Choroid plexus epithelial cell (primary cell): ENCODE results near the gene WDR87.
A peak's percentile ranks its signal among the peaks of the same experiment; 100 is the strongest.
"Not testable (repeated sequence)": the region's sequence is repeated elsewhere in the genome, so short reads cannot be mapped to it uniquely, and the experiment has no call there.

Source experiments
- DNase-seq: peaks from one replicate; pipeline ENCODE4 v3.0.0-alpha.2; 2010; ENCODE audit warnings: low read depth
- H3K4me3 ChIP-seq: 2 replicates; pipeline ENCODE4 v1.5.1; 2011; ENCODE audit warnings: low read depth, mild to moderate bottlenecking, control low read depth, low read length, moderate library complexity
- CTCF ChIP-seq: conservative IDR thresholded peaks from 2 replicates; pipeline ENCODE4 v1.5.1; 2011; ENCODE audit warnings: low read depth, mild to moderate bottlenecking, control low read depth, inconsistent platforms, low read length, moderate library complexity

WDR87 gene

GRCh38 chr19:37869766-37870340 is 36.5 kb downstream of the WDR87 start:
- no peak for DNase-seq
- H3K4me3 ChIP-seq, result no peak overlapping the region
- no peak for TF ChIP-seq CTCF

- no peak overlapping the region for H3K4me3 ChIP-seq
- DNase-seq, result peak; percentile 77
- TF ChIP-seq CTCF, result no peak
These were observed 38.6 kb downstream of the WDR87 start for GRCh38 chr19:37867831-37868230.

GRCh38 chr19:37865930-37866329 is 40.5 kb downstream of the WDR87 start:
- not testable (repeated sequence) for DNase-seq, H3K4me3 ChIP-seq

GRCh38 chr19:37864501-37864900 is 41.9 kb downstream of the WDR87 start:
- no peak overlapping the region for H3K4me3 ChIP-seq
- TF ChIP-seq CTCF, result no peak
- DNase-seq, result no peak

GRCh38 chr19:37855098-37855497 is 51.3 kb downstream of the WDR87 start:
- TF ChIP-seq CTCF, result no peak
- H3K4me3 ChIP-seq, result no peak overlapping the region

GRCh38 chr19:37845932-37846331 is 60.5 kb downstream of the WDR87 start:
- TF ChIP-seq CTCF, result no peak
- H3K4me3 ChIP-seq, result no peak overlapping the region
- DNase-seq, result peak; percentile 30

More at GRCh38 chr19:37855098-37855497, 51.3 kb downstream of the WDR87 start:
- peak; percentile 41 for DNase-seq
